GM12892 (cell line): Measurements from ENCODE around the gene ALK.

Experiments
- POLR2A ChIP-seq: IDR thresholded peaks from 2 replicates; pipeline ENCODE4 v1.6.1; 2011; ENCODE audit warnings: low read depth, low read length, control low read depth
- POLR2AphosphoS5 ChIP-seq: IDR thresholded peaks from 2 replicates; pipeline ENCODE4 v1.6.1; 2011; ENCODE audit warnings: low read depth, low read length, control low read depth
- TAF1 ChIP-seq: IDR thresholded peaks from 2 replicates; pipeline ENCODE4 v1.6.1; 2011; ENCODE audit warnings: low read depth, mild to moderate bottlenecking, control low read depth, low read length, borderline replicate concordance

- TF ChIP-seq POLR2A (no peak), POLR2AphosphoS5 (no peak), TAF1 (no peak)
Measured at GRCh38 chr2:29562319-29562718, 359.1 kb downstream of the ALK start.
